Activated T-cell treated with anti-CD3 and anti-CD28 coated beads, Interleukin-2, amount 50 U/mL, for 48 hours (primary cell): Measurements from ENCODE around the gene SLC47A2.

Experiments used
- DNase-seq, 2 experiments: peaks; one replicate each; pipeline ENCODE4 v3.0.0-alpha.2; 2020

SLC47A2 gene

GRCh38 chr17:19664821-19665181, 51.6 kb downstream of the SLC47A2 start:
- no peak for DNase-seq

GRCh38 chr17:19664136-19664820, 52.1 kb downstream of the SLC47A2 start:
- DNase-seq: no peak

GRCh38 chr17:19663097-19663496, 53.3 kb downstream of the SLC47A2 start:
- no peak for DNase-seq

- DNase-seq: no peak
Measured at GRCh38 chr17:19661121-19661520, 55.3 kb downstream of the SLC47A2 start.

GRCh38 chr17:19660219-19660870, 56.0 kb downstream of the SLC47A2 start:
- no peak for DNase-seq

- DNase-seq: no peak
Measured at GRCh38 chr17:19659366-19660177, 56.8 kb downstream of the SLC47A2 start.

GRCh38 chr17:19656851-19657581, 59.4 kb downstream of the SLC47A2 start:
- no peak for DNase-seq

GRCh38 chr17:19656336-19656735, 60.0 kb downstream of the SLC47A2 start:
- DNase-seq: no peak

- DNase-seq: no peak
Measured at GRCh38 chr17:19654896-19655295, 61.5 kb downstream of the SLC47A2 start.

GRCh38 chr17:19654342-19654886, 62.0 kb downstream of the SLC47A2 start:
- DNase-seq: no peak

GRCh38 chr17:19652595-19652994, 63.8 kb downstream of the SLC47A2 start:
- DNase-seq: no peak

- DNase-seq: no peak
Measured at GRCh38 chr17:19651451-19652238, 64.7 kb downstream of the SLC47A2 start.

GRCh38 chr17:19650826-19651225, 65.6 kb downstream of the SLC47A2 start:
- no peak for DNase-seq

- DNase-seq: no peak
Measured at GRCh38 chr17:19649274-19649541, 67.2 kb downstream of the SLC47A2 start.

GRCh38 chr17:19648475-19649273, 67.7 kb downstream of the SLC47A2 start, which contains the start of gene ALDH3A2:
Gene ALDH3A2, plus strand, starts transcription at chr17:19648751. Its CDS starts 221 bp downstream, at chr17:19648972.
- peak; percentile 94 to 96 for DNase-seq

GRCh38 chr17:19647697-19648474, 68.5 kb downstream of the SLC47A2 start:
- peak in 1 of 2 experiments; percentile 62 for DNase-seq

- DNase-seq: peak; percentile 22 to 26
Measured at GRCh38 chr17:19646788-19647696, 69.3 kb downstream of the SLC47A2 start.

- DNase-seq: peak; percentile 77
Measured at GRCh38 chr17:19645734-19646201, 70.6 kb downstream of the SLC47A2 start.
